ENCODE results near the gene FOXN3. TPM values are rescaled to one million over a fixed set of nuclear protein-coding genes. Genes with fewer than 3 reads are reported as not detected.

FOXN3 gene
- total RNA-seq, 4 donors from 2014 or later, result 99.6 to 172 (median 103) TPM

DNA sequence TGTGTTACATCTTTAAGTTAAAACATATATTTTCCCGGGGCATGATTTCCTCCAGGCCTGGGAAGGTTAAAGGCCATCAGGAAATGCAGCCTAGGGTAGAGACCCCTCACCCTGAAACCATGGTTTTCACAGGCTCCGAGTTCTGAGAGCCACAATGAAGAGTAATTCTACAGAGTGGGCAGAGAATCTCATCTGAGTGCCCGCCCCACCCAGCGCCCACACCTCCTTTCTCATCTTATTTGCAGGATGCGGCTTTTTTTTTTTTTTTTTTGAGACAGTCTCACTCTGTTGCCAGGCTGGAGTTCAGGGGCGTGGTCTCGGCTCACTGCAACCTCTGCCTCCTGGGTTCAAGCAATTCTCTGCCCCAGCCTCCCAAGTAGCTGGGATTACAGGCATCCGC, 170.7 kb downstream of the FOXN3 start:
- intact Hi-C loops (cut with DNase I; ENCODE audit: low total_unique reads), result no loop called here
- no peaks in the 10 kb centered on the region for H3K9me3 ChIP-seq
- in situ Hi-C loops (cut with MboI; ENCODE audit: low sequenced_read_pairs in 4 of 4), result loop anchor here in 1 of 4 donors (25.0 kb wide), 1 partner anchor 209 kb away; no protein-coding TSS in a partner anchor
- no peak for DNase-seq
- ATAC-seq, result no peak
- H3K27me3 ChIP-seq, result no peaks in the 10 kb centered on the region
- H3K27ac ChIP-seq, result no peak overlapping the region
- TF ChIP-seq, protein P1, sequence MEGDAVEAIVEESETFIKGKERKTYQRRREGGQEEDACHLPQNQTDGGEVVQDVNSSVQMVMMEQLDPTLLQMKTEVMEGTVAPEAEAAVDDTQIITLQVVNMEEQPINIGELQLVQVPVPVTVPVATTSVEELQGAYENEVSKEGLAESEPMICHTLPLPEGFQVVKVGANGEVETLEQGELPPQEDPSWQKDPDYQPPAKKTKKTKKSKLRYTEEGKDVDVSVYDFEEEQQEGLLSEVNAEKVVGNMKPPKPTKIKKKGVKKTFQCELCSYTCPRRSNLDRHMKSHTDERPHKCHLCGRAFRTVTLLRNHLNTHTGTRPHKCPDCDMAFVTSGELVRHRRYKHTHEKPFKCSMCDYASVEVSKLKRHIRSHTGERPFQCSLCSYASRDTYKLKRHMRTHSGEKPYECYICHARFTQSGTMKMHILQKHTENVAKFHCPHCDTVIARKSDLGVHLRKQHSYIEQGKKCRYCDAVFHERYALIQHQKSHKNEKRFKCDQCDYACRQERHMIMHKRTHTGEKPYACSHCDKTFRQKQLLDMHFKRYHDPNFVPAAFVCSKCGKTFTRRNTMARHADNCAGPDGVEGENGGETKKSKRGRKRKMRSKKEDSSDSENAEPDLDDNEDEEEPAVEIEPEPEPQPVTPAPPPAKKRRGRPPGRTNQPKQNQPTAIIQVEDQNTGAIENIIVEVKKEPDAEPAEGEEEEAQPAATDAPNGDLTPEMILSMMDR (IDR thresholded peaks at IDR 0.05 in 4 of 5, conservative IDR thresholded peaks at IDR 0.05 in 1 of 5), result no peak
- TF ChIP-seq POLR2A (IDR thresholded peaks at IDR 0.05), result no peak
- no peaks in the 10 kb centered on the region for H3K36me3 ChIP-seq
- H3K4me1 ChIP-seq, result peaks cover 38 to 41% of the 10 kb centered on the region in 2 donors
- H3K4me3 ChIP-seq, result no peak overlapping the region

DNA sequence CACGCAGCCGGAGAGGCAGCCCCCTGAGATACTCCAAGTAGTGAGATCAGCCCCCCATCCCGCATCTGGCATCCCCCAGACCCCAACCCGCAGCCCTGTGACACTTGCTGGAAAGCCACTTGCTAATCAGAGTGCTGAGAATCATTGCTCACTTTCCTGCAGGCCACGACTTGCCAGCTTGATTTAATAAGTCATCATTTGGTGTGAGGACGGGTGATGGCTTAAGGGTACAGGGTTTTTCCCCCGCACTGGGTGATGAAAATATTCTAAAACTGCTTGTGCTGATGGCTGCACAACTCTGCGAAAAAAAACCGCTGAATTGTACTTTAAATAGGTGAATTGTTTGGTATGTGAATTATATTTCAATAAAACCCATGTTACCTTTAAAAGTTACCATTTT, 171.2 kb downstream of the FOXN3 start:
- intact Hi-C loops (cut with DNase I; ENCODE audit: low total_unique reads) (no loop called here), in situ Hi-C loops (cut with MboI; ENCODE audit: low sequenced_read_pairs in 4 of 4) (loop anchor here in 1 of 4 donors (25.0 kb wide), 1 partner anchor 209 kb away; no protein-coding TSS in a partner anchor)
- Histone ChIP-seq H3K36me3 (no peaks in the 10 kb centered on the region), H3K4me3 (no peak overlapping the region), H3K4me1 (peaks cover 39 to 46% of the 10 kb centered on the region in 2 donors), H3K27me3 (no peaks in the 10 kb centered on the region), H3K27ac (no peak overlapping the region), H3K9me3 (no peaks in the 10 kb centered on the region)
- DNase-seq (no peak), ATAC-seq (no peak)
- TF ChIP-seq, protein P1 (IDR thresholded peaks at IDR 0.05 in 4 of 5, conservative IDR thresholded peaks at IDR 0.05 in 1 of 5), result no peak

DNA sequence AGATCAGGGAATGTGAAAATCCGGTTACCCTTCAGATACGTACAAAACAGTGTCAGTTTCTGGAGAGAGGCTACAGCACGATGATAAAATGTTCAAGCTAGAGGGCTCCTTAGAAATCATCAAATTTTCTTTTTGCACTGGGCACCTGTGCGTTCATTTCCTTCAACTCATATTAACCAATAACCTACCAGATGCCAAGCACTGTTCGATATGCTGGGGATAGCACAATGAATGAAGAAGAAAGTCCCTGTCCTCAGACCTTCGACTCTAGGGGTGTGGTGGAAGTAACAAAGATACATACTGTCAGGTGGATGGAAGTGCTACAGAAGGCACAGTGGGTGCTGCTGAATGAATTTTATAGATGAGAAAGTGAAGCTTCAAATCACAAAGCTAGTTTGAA, 172.3 kb downstream of the FOXN3 start:
- H3K4me1 ChIP-seq, result peaks cover 40 to 42% of the 10 kb centered on the region in 2 donors

DNA sequence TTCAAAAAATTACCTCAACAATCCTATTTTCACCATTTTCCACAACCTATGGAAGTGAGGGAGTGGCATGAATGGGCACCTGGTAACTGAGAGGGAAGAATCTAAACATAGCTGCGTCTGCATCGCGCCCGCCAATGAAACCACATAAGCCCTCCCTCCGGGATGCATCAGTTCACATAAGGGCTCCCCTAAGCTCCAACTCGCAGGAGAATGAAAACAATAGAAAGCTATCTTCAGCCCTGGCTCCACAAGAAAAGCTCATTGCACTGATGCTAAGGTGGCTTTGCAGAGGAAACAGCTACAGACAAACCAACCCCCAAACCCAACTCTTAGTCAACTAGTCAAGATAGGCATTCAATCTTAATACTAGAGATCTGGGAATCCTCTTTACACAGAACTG, 173.3 kb downstream of the FOXN3 start:
- Histone ChIP-seq H3K27me3 (no peaks in the 10 kb centered on the region), H3K9me3 (no peaks in the 10 kb centered on the region), H3K36me3 (no peaks in the 10 kb centered on the region), H3K27ac (no peak overlapping the region), H3K4me3 (no peak overlapping the region), H3K4me1 (peaks cover 30 to 32% of the 10 kb centered on the region in 2 donors)
- TF ChIP-seq POLR2A (IDR thresholded peaks at IDR 0.05), result no peak
- TF ChIP-seq, protein P1 (IDR thresholded peaks at IDR 0.05 in 4 of 5, conservative IDR thresholded peaks at IDR 0.05 in 1 of 5), result no peak
- DNase-seq (no peak), ATAC-seq (no peak)
- in situ Hi-C loops (cut with MboI; ENCODE audit: low sequenced_read_pairs in 4 of 4), result loop anchor here in 1 of 4 donors (25.0 kb wide), 1 partner anchor 206 kb away; no protein-coding TSS in a partner anchor
- intact Hi-C loops (cut with DNase I; ENCODE audit: low total_unique reads), result no loop called here

More for the DNA sequence above, 172.3 kb downstream of the FOXN3 start:
- ATAC-seq (no peak), DNase-seq (no peak)
- H3K9me3 ChIP-seq, result no peaks in the 10 kb centered on the region
- H3K4me3 ChIP-seq, result no peak overlapping the region
- intact Hi-C loops (cut with DNase I; ENCODE audit: low total_unique reads) (no loop called here), in situ Hi-C loops (cut with MboI; ENCODE audit: low sequenced_read_pairs in 4 of 4) (loop anchor here in 1 of 4 donors (25.0 kb wide), 1 partner anchor 207 kb away; no protein-coding TSS in a partner anchor)
- no peaks in the 10 kb centered on the region for H3K27me3 ChIP-seq
- H3K27ac ChIP-seq, result no peak overlapping the region
- TF ChIP-seq, protein P1 (IDR thresholded peaks at IDR 0.05 in 4 of 5, conservative IDR thresholded peaks at IDR 0.05 in 1 of 5), result no peak
- no peak for TF ChIP-seq POLR2A (IDR thresholded peaks at IDR 0.05)
- no peaks in the 10 kb centered on the region for H3K36me3 ChIP-seq

DNA sequence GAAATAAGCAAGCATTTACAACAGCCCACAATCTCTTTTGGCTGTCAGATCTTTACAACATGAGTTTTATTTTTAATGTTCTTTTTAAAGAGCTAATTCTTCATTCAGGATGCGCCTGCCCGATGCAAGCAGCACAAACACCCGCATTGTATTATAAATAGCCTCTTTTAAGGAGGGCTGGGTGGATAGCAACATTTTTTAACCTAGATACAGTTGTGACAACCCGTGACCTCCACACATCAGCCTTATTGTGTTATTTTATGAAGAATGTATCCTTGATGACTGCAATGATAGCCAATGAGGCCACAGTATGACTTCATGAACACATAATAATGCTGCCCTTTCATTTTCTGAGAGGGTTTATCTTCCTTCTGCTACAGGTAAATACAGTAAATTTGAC, 173.7 kb downstream of the FOXN3 start:
- intact Hi-C loops (cut with DNase I; ENCODE audit: low total_unique reads) (no loop called here), in situ Hi-C loops (cut with MboI; ENCODE audit: low sequenced_read_pairs in 4 of 4) (loop anchor here in 1 of 4 donors (25.0 kb wide), 1 partner anchor 206 kb away; no protein-coding TSS in a partner anchor)
- Histone ChIP-seq H3K9me3 (no peaks in the 10 kb centered on the region), H3K27me3 (no peaks in the 10 kb centered on the region), H3K36me3 (no peaks in the 10 kb centered on the region), H3K4me1 (peaks cover 26 to 31% of the 10 kb centered on the region in 2 donors), H3K27ac (peak overlapping the region in 2 of 4 donors; percentile 2 to 45), H3K4me3 (no peak overlapping the region)
- DNase-seq, result no peak
- TF ChIP-seq, protein P1 (IDR thresholded peaks at IDR 0.05 in 4 of 5, conservative IDR thresholded peaks at IDR 0.05 in 1 of 5), result no peak
- no peak for TF ChIP-seq POLR2A (IDR thresholded peaks at IDR 0.05)
- ATAC-seq, result no peak

Data from gastrocnemius medialis (tissue), 4 donors.